Subcutaneous abdominal adipose tissue (tissue), 5 donors: Measurements from ENCODE around the gene PI16.
A peak's percentile ranks its signal among the peaks of the same experiment; 100 is the strongest.

Experiments used
- H3K27ac ChIP-seq: one replicate; pipeline ENCODE4 v1.7.0; 2013; ENCODE audit warnings: low read depth, mild to moderate bottlenecking, inconsistent platforms, low read length, moderate library complexity
- H3K27me3 ChIP-seq, 5 donors: one replicate each; pipeline ENCODE4 v1.7.0; 2013; ENCODE audit warnings: low read length in 5 of 5, inconsistent platforms in 1 of 5; ENCODE audit not compliant: control insufficient read depth in 5 of 5, insufficient read depth in 4 of 5
- H3K36me3 ChIP-seq, 5 donors: one replicate each; pipeline ENCODE4 v1.7.0; 2013; ENCODE audit warnings: low read length in 5 of 5; ENCODE audit not compliant: control insufficient read depth in 5 of 5, insufficient read depth in 5 of 5
- H3K4me1 ChIP-seq, 5 donors: one replicate each; pipeline ENCODE4 v1.7.0; 2013; ENCODE audit warnings: low read length in 5 of 5, mild to moderate bottlenecking in 3 of 5, moderate library complexity in 1 of 5; ENCODE audit not compliant: control insufficient read depth in 5 of 5, insufficient read depth in 5 of 5
- H3K4me3 ChIP-seq, 5 donors: one replicate each; pipeline ENCODE4 v1.7.0; 2013; ENCODE audit warnings: low read length in 5 of 5, low read depth in 1 of 5
- H3K9ac ChIP-seq, 5 donors: one replicate each; pipeline ENCODE4 v1.7.0; 2013; ENCODE audit warnings: low read length in 5 of 5, mild to moderate bottlenecking in 4 of 5, moderate library complexity in 3 of 5
- H3K9me3 ChIP-seq, 5 donors: one replicate each; pipeline ENCODE4 v1.7.0; 2013; ENCODE audit warnings: low read length in 5 of 5; ENCODE audit not compliant: control insufficient read depth in 5 of 5
- donor health status: healthy.
- donor health status: healthy.
- donor health status: healthy.
- donor health status: healthy.
- donor health status: healthy.

The PI16 gene

DNA sequence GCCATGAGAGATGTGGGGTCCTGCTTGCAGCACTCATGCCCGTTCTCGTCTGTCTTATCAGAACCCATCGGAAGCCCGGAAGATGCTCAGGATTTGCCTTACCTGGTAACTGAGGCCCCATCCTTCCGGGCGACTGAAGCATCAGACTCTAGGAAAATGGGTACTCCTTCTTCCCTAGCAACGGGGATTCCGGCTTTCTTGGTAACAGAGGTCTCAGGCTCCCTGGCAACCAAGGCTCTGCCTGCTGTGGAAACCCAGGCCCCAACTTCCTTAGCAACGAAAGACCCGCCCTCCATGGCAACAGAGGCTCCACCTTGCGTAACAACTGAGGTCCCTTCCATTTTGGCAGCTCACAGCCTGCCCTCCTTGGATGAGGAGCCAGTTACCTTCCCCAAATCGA is 8.3 kb downstream of the PI16 start:
- no peaks in the 10 kb centered on the region for H3K9me3 ChIP-seq
- H3K4me3 ChIP-seq: no peak overlapping the region
- peaks cover 0 to 20% (median 11%) of the 10 kb centered on the region in 5 donors for H3K4me1 ChIP-seq
- H3K9ac ChIP-seq: no peak overlapping the region
- H3K27ac ChIP-seq: no peak overlapping the region
- peaks cover 0 to 16% (median 11%) of the 10 kb centered on the region in 5 donors for H3K36me3 ChIP-seq
- H3K27me3 ChIP-seq: peaks cover 0 to 9% (median 0%) of the 10 kb centered on the region in 5 donors

DNA sequence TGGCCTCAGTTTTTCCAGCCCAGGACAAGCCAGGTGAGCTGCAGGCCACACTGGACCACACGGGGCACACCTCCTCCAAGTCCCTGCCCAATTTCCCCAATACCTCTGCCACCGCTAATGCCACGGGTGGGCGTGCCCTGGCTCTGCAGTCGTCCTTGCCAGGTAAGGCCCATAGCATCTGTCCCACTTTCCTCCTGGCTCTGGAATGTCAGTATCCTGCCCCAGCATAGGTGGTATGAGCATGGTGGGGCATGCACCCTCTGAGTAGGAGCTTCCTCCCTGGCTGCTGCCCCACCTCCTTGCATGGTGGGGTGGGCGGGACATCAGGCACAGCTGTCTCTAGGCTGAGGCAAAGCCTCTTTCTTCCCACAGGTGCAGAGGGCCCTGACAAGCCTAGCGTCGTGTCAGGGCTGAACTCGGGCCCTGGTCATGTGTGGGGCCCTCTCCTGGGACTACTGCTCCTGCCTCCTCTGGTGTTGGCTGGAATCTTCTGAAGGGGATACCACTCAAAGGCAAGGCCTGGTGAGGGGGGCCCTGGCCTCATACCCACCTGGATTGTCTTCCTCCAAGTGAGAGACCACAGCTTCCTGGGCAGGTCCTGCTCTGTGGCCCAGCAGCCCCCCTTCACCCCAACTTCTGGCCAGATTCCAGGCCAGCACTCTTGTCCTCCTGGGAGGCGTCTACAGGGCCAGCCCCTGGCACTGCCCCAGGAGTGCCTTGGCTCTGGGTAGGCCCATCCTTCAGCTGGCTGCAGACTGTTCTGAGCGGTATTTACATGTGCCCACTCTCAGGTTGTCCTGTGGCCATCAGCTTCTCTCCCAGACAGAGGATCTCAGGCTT is 9.1 kb downstream of the PI16 start:
- Histone ChIP-seq H3K27me3 (peaks cover 0 to 4% (median 0%) of the 10 kb centered on the region in 5 donors), H3K9ac (no peak overlapping the region), H3K27ac (no peak overlapping the region)

GRCh38 chr6:36964349-36964748 is 9.8 kb downstream of the PI16 start:
- Histone ChIP-seq H3K4me3 (no peak overlapping the region), H3K27ac (no peak overlapping the region), H3K27me3 (peaks cover 0 to 1% (median 0%) of the 10 kb centered on the region in 5 donors), H3K36me3 (peaks cover 0 to 31% (median 25%) of the 10 kb centered on the region in 5 donors), H3K9ac (no peak overlapping the region), H3K9me3 (no peaks in the 10 kb centered on the region), H3K4me1 (peaks cover 0 to 20% (median 11%) of the 10 kb centered on the region in 5 donors)

More for the DNA sequence above, 9.1 kb downstream of the PI16 start:
- Histone ChIP-seq H3K9me3 (no peaks in the 10 kb centered on the region), H3K4me1 (peaks cover 0 to 20% (median 11%) of the 10 kb centered on the region in 5 donors), H3K4me3 (no peak overlapping the region), H3K36me3 (peaks cover 0 to 24% (median 18%) of the 10 kb centered on the region in 5 donors)

- H3K27ac ChIP-seq: no peak overlapping the region
- no peak overlapping the region for H3K9ac ChIP-seq
- H3K9me3 ChIP-seq: no peaks in the 10 kb centered on the region
- peaks cover 0 to 20% (median 11%) of the 10 kb centered on the region in 5 donors for H3K4me1 ChIP-seq
- H3K36me3 ChIP-seq: peaks cover 2 to 36% (median 30%) of the 10 kb centered on the region in 5 donors
- H3K27me3 ChIP-seq: no peaks in the 10 kb centered on the region
- H3K4me3 ChIP-seq: no peak overlapping the region
Measured at GRCh38 chr6:36964908-36965307, 10.4 kb downstream of the PI16 start.

- H3K4me1 ChIP-seq: peaks cover 0 to 20% (median 11%) of the 10 kb centered on the region in 5 donors
- no peaks in the 10 kb centered on the region for H3K27me3 ChIP-seq
- no peaks in the 10 kb centered on the region for H3K9me3 ChIP-seq
- H3K36me3 ChIP-seq: peaks cover 2 to 60% (median 54%) of the 10 kb centered on the region in 5 donors
- H3K9ac ChIP-seq: peak overlapping the region in 1 of 5 donors; percentile 19
- H3K4me3 ChIP-seq: no peak overlapping the region
- no peak overlapping the region for H3K27ac ChIP-seq
Measured at GRCh38 chr6:36967301-36967700, 12.8 kb downstream of the PI16 start.

DNA sequence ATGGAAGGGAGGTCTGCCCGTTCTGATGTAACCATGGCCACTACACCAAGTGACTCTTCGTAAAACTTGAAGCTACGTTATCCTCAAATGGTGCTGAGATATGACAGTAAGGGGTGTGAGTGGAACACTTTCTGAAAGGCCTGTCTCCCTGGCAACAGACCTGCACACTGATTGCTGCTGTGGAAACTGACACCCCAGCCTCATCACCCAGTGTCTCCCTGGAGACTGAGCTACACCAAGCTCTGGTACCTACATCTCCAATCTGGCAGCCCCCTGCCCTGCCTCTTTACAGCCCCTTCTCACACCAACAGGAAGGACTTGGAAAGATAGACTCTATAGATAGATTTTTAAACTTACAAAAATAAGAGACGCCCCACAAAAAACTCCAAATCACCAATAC is 13.2 kb downstream of the PI16 start:
- peak overlapping the region in 1 of 5 donors; percentile 19 for H3K9ac ChIP-seq
- peaks cover 0 to 23% (median 14%) of the 10 kb centered on the region in 5 donors for H3K4me1 ChIP-seq
- no peaks in the 10 kb centered on the region for H3K27me3 ChIP-seq
- H3K27ac ChIP-seq: no peak overlapping the region
- H3K4me3 ChIP-seq: no peak overlapping the region
- H3K36me3 ChIP-seq: peaks cover 2 to 65% (median 59%) of the 10 kb centered on the region in 5 donors
- no peaks in the 10 kb centered on the region for H3K9me3 ChIP-seq

DNA sequence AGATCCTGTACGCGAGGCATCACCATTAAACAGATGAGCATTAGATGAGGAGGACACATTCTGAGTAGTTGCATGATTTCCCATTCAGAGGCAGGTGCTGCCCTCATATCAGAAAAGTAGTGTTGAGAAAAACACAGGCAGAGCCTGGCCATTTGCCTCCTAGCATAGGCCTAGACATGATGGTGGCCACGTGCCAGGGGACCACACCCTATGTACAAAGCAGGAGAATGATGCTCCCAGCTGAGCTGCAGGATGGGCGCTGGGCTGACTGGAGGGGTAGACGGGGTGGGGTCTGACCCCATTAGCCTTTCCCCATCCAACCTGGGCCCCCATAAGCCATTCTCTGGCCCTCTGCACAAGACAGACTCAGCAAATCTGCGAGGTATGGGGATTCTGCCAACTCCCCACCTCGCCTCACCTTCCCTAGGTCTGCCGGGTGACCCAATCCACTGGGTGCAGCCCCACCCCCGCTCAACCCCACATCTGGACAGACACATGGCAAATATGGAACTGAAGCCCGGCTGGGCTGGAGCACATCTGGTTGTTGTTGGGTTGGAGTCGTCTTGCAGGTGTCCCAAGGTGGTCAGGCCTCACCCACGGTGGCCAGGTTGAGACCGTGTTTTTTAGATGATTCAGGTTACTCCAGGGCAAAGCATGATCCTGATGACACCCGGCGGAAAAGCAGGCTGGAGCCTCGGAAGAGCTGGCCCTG is 13.9 kb downstream of the PI16 start:
- Histone ChIP-seq H3K9ac (no peak overlapping the region), H3K4me3 (no peak overlapping the region), H3K9me3 (no peaks in the 10 kb centered on the region), H3K36me3 (peaks cover 3 to 70% (median 65%) of the 10 kb centered on the region in 5 donors), H3K4me1 (peaks cover 0 to 25% (median 20%) of the 10 kb centered on the region in 5 donors), H3K27ac (no peak overlapping the region), H3K27me3 (no peaks in the 10 kb centered on the region)

- Histone ChIP-seq H3K36me3 (peaks cover 4 to 79% (median 73%) of the 10 kb centered on the region in 5 donors), H3K27me3 (no peaks in the 10 kb centered on the region), H3K9me3 (no peaks in the 10 kb centered on the region), H3K27ac (no peak overlapping the region), H3K4me3 (no peak overlapping the region), H3K9ac (no peak overlapping the region), H3K4me1 (peaks cover 2 to 22% (median 17%) of the 10 kb centered on the region in 5 donors)
Measured at GRCh38 chr6:36969240-36969691, 14.7 kb downstream of the PI16 start.

- Histone ChIP-seq H3K27me3 (no peaks in the 10 kb centered on the region), H3K9me3 (no peaks in the 10 kb centered on the region), H3K4me1 (peaks cover 2 to 16% (median 16%) of the 10 kb centered on the region in 5 donors), H3K4me3 (no peak overlapping the region), H3K27ac (no peak overlapping the region), H3K9ac (no peak overlapping the region), H3K36me3 (peaks cover 4 to 89% (median 83%) of the 10 kb centered on the region in 5 donors)
Measured at GRCh38 chr6:36969988-36970891, 15.7 kb downstream of the PI16 start.
